Sigmoid colon (tissue), 4 donors: ENCODE data around the gene NOC4L.

Experiments
- CTCF ChIP-seq, 4 experiments: fragments of 450-650 bp in 3 of 4; fragments of 200-600 bp in 1 of 4; IDR thresholded peaks; one replicate each; pipeline ENCODE4 v1.5.1; 2016 to 2019; ENCODE audit warnings: antibody characterized with exemption in 4 of 4, mild to moderate bottlenecking in 3 of 4, moderate library complexity in 2 of 4
- EP300 ChIP-seq, 4 donors: sonication (generic); formaldehyde crosslinking; IDR thresholded peaks; one replicate each; pipeline ENCODE4 v1.6.1; 2017; ENCODE audit warnings: antibody characterized with exemption in 4 of 4
- POLR2A ChIP-seq, 2 donors: fragments of 450-650 bp; IDR thresholded peaks; one replicate each; pipeline ENCODE4 v1.6.1; 2016; ENCODE audit warnings: antibody characterized with exemption in 2 of 2, mild to moderate bottlenecking in 2 of 2, moderate library complexity in 2 of 2

- TF ChIP-seq POLR2A (IDR thresholded peaks at IDR 0.05) (no peak), CTCF (IDR thresholded peaks at IDR 0.05) (no peak), EP300 (IDR thresholded peaks at IDR 0.05) (no peak)
Observed at GRCh38 chr12:132140501-132140900, 3.8 kb upstream of the NOC4L start.
